WI38 (cell line): Measurements from ENCODE around the gene CEP250.

Experiments
- H3K4me3 ChIP-seq: 2 replicates; pipeline ENCODE4 v1.5.1; 2011; ENCODE audit warnings: low read depth, mild to moderate bottlenecking, control low read depth, low read length
- TF ChIP-seq, protein P1 (sequence below): IDR thresholded peaks from 2 replicates; pipeline ENCODE4 v1.5.1; 2012; ENCODE audit warnings: low read depth, mild to moderate bottlenecking, control low read depth, low read length

CEP250 gene

DNA sequence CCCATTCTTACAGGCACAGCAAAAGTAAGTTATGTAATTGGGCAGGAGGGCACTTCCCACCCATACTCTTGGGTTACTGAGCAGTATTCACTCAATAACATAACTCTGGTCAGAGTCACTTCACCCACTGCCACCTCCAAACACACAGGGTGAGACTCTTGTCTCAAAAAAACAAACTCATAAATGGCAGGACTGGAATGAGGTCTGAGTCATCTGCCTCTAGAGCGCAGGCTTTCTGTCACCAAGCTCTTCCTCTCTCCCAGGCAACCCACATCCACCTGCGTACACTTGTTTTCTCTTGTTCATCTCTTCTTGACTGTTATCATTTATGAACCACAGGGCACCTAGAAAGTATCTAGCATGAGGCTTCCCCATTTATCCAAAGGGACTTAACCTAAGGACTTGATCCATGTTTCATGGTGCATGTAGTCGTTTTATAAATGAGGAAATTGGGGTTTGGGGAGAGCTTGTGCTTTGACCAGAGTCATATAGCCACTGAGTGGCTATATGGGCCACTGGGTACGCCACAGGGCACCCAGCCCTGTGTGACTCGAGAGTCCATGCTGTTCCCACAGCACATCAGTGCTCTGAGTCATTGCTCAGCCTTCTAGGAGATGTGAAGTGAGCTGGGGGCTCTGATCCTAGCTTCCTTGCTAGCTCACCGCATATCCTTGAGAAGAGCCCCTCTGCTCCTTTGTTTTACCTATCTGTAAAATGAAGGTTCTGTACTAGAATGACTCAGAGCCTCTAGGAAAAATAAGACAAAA lies 51.7 kb downstream of the CEP250 start:
- TF ChIP-seq, protein P1, sequence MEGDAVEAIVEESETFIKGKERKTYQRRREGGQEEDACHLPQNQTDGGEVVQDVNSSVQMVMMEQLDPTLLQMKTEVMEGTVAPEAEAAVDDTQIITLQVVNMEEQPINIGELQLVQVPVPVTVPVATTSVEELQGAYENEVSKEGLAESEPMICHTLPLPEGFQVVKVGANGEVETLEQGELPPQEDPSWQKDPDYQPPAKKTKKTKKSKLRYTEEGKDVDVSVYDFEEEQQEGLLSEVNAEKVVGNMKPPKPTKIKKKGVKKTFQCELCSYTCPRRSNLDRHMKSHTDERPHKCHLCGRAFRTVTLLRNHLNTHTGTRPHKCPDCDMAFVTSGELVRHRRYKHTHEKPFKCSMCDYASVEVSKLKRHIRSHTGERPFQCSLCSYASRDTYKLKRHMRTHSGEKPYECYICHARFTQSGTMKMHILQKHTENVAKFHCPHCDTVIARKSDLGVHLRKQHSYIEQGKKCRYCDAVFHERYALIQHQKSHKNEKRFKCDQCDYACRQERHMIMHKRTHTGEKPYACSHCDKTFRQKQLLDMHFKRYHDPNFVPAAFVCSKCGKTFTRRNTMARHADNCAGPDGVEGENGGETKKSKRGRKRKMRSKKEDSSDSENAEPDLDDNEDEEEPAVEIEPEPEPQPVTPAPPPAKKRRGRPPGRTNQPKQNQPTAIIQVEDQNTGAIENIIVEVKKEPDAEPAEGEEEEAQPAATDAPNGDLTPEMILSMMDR = no peak
- H3K4me3 ChIP-seq = no peak overlapping the region

DNA sequence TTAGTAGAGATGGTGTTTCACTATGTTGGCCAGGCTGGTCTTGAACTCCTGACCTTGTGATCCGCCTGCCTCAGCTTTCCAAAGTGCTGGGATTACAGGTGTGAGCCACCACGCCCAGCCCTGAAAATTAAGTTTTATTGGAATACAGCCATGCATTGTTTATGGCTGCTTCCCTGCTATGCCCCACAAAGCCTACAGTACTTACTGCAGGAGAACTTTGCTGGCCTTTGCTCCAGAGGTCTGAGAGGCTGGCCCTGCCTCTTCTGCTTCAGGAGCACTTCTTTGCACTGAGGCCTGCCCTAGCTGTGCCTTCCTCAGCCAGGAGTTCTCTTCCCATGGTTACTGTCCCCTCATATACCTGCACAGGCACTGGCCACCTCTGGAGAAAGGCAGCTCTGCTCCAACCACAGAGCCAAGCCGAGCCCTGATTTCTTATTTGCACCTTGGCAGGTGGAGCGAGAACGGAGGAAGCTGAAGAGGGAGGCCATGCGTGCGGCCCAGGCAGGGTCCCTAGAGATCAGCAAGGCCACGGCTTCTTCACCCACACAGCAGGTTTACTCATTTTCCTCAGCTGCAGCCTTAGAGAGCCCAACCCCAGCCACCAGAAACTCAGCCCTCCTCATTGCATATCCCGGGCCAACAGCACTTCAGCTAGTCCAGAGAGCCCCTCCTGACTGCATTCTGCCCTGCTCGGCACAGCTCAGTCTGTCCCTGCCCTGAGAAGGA lies 53.3 kb downstream of the CEP250 start:
- H3K4me3 ChIP-seq = no peak overlapping the region
- TF ChIP-seq, protein P1 = no peak

DNA sequence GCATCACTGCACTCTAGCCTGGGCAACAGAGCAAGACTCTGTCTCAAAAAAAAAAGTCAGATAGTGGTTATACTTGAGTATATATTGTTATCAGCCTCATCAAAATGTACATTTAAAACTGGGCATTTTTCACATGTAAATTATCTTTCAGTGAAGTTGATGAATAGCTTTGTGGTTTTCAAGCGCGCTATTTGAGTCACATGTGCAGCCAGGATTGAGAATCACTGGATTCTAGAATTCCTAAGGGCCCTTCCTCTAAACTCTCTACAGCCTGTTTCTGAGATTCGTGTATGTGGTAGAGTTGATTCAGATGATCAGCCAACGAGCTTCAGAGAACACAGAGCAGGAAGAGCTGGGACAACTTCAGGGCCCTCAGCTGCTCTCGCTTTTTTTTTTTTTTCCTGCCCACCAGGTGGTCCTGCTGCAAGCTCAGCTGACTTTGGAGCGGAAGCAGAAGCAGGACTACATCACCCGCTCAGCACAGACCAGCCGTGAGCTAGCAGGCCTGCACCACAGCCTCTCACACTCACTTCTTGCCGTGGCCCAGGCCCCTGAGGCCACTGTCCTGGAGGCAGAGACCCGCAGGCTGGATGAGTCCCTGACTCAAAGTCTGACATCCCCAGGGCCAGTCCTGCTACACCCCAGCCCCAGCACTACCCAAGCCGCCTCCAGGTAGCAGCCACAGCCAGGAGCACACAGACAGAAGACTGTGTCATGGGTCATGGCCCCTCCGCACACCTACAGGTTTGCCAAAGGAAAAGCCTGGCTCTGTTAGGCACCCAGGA lies 55.7 kb downstream of the CEP250 start:
- H3K4me3 ChIP-seq = no peak overlapping the region
- TF ChIP-seq, protein P1 = no peak

DNA sequence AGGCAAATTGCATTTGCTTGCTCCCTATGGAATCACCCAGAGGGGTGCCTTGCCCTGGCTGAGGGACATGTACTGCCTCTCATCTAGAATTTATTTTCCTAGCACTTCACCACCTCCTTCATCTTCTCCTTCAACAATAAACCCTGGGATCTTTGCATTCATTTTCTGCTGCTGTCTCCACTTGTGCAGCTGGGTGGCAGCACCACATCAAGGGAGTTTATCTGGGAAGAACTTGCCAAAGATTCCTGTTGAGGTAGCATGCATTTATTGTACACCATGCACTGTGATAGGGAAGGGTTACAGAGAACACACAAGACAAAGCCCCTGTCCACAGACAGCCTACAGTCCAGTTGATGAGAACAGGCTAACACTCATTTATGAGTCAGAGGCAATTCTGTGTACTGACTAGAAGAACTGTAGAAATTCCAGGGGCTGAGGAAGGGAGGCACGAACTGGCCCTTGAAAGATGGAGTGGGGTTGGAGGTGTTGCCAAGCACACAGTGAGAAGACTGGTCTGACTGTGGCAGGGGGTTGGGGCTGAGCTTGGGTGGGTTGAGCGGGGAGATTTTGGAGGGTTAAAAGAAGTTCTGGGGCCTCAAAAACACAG lies 56.5 kb downstream of the CEP250 start:
- TF ChIP-seq, protein P1 = peak; percentile 44
- no peak overlapping the region for H3K4me3 ChIP-seq

DNA sequence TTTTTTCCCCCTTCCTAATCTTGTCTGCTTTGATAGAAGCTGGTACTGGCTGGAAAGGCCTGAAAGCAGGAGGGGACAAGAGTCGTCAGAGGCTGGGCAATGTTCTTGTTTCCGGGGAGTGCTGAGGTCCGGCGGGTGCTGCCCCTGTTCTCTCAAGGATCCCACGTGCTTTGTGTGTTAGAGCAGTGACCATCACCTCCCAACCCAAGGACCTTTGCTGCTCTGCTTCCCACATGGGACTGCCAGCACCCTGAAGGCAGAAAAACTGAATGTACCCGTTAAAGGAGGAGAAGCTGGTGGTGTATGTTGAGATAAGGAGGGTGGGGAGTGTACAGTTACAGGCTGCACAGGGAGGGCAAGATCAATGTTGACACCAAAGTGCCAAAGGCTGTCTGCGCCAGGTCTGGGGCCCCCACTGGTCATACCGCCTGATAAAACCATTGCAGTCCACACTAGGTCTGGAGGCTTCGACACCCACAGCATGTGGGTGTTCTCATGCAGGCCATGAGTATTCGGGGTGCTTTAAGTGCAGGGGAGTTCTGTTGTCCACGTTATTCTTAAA lies 59.1 kb downstream of the CEP250 start:
- TF ChIP-seq, protein P1 = no peak
- no peak overlapping the region for H3K4me3 ChIP-seq

DNA sequence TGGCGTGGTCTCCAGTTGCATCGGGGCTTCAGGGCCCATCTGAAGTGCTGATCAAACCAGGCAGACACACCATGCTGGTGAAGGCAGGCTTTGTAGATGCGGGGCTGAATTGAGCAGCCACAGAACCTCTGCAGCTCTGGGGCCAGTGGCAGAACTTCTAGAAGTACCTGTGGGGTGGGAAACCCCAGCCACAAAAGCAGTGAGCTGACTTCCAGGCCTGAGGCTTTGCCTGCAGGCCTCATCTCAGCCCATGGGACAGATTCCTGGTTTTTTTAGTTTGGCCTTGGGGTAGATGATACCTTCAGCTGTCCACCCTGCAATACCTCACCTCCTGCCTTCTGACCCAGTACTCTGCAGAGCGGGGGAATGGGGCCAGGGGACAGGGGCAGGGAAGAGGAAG lies 59.9 kb downstream of the CEP250 start:
- H3K4me3 ChIP-seq = no peak overlapping the region
- TF ChIP-seq, protein P1 = no peak
